Panc1 (cell line): ENCODE data around the gene LOC101059915.

ENCODE experiments used
- ATAC-seq: fragments of 200-7000 bp; cut with Tn5 transposase; 2 replicates; pipeline ENCODE4 v1.9.1; 2020; ENCODE audit warnings: mild to moderate bottlenecking, moderate library complexity
- BruUV-seq: library from RNA; stranded (reverse); fragments of 400-500 nt; replicated peaks from 2 replicates; lab custom pipeline; 2021; lab: Mats Ljungman, UMichigan
- CTCF ChIA-PET: fragments of 300-600 bp; sonication (Branson Sonifier 250); formaldehyde crosslinking; loops from one replicate; lab custom pipeline; 2022; ENCODE audit warnings: antibody characterized with exemption; lab: Charles Lee
- POLR2A ChIA-PET: fragments of 300-600 bp; sonication (Branson Sonifier 250); formaldehyde crosslinking; loops from one replicate; lab custom pipeline; 2022; ENCODE audit warnings: antibody characterized with exemption; lab: Charles Lee
- DNase-seq: peaks from one replicate; pipeline ENCODE4 v3.0.0-alpha.2; 2010; ENCODE audit warnings: low read depth, low spot score
- H3K27ac ChIP-seq: 2 replicates; pipeline ENCODE4 v1.5.1; 2011; ENCODE audit warnings: mild to moderate bottlenecking, low read length, inconsistent platforms
- H3K27me3 ChIP-seq: fragments of 200-500 bp; sonication (Bioruptor generic); 2 replicates; pipeline ENCODE4 v1.6.0; 2014; ENCODE audit warnings: low read length, inconsistent platforms; ENCODE audit not compliant: control insufficient read depth, insufficient read depth
- H3K36me3 ChIP-seq: fragments of 200-500 bp; sonication (Bioruptor generic); 2 replicates; pipeline ENCODE4 v1.5.1; 2014; ENCODE audit warnings: inconsistent platforms, mild to moderate bottlenecking, low read length, moderate library complexity; ENCODE audit not compliant: control insufficient read depth, insufficient read depth
- H3K4me1 ChIP-seq: 2 replicates; pipeline ENCODE4 v1.5.1; 2011; ENCODE audit warnings: inconsistent platforms, mild to moderate bottlenecking, low read length, moderate library complexity; ENCODE audit not compliant: control insufficient read depth, insufficient read depth
- H3K4me3 ChIP-seq, 2 experiments: 2 replicates each; pipeline ENCODE4 v1.5.1; 2011 to 2012; ENCODE audit warnings: low read depth in 2 of 2, low read length in 2 of 2, mild to moderate bottlenecking in 2 of 2, inconsistent platforms in 1 of 2, moderate library complexity in 1 of 2
- H3K9me3 ChIP-seq: fragments of 200-500 bp; sonication (Bioruptor generic); 2 replicates; pipeline ENCODE4 v1.5.1; 2014; ENCODE audit warnings: low read depth, mild to moderate bottlenecking, inconsistent platforms, low read length, moderate library complexity; ENCODE audit not compliant: control insufficient read depth, insufficient read depth
- POLR2AphosphoS5 ChIP-seq: IDR thresholded peaks from 2 replicates; pipeline ENCODE4 v1.6.1; 2012; ENCODE audit warnings: mild to moderate bottlenecking, low read depth, low read length, moderate library complexity
- SIN3A ChIP-seq: IDR thresholded peaks from 2 replicates; pipeline ENCODE4 v1.6.1; 2012; ENCODE audit warnings: low read depth, mild to moderate bottlenecking, low read length, moderate library complexity, borderline replicate concordance; ENCODE audit not compliant: insufficient read depth
- TCF7L2 ChIP-seq: IDR thresholded peaks from 2 replicates; pipeline ENCODE4 v1.6.1; 2011; ENCODE audit warnings: mild to moderate bottlenecking, low read depth, low read length, inconsistent platforms
- in situ Hi-C: cut with HindIII; loops from 2 replicates; pipeline ENCODE4 v1.10.0; 2016; ENCODE audit warnings: low sequenced_read_pairs, low pct_unique_long_range_greater_than_20kb
- intact Hi-C: fragments of 100-400 bp; cut with micrococcal nuclease; formaldehyde crosslinking; loops from one replicate; pipeline ENCODE4 v1.10.0; 2022; ENCODE audit not compliant: unreplicated experiment
- TF ChIP-seq, protein P1 (sequence below), 2 experiments: IDR thresholded peaks; 2 replicates each; pipeline ENCODE4 v1.6.1; 2011 to 2012; ENCODE audit warnings: low read depth in 2 of 2, control low read depth in 1 of 2, low read length in 1 of 2, mild to moderate bottlenecking in 1 of 2, moderate library complexity in 1 of 2; ENCODE audit not compliant: insufficient read depth in 1 of 2
- TF ChIP-seq, protein P2 (sequence below): fragments of 450-650 bp; IDR thresholded peaks from 2 replicates; pipeline ENCODE4 v1.5.1; 2017; ENCODE audit warnings: mild to moderate bottlenecking

The LOC101059915 gene

DNA sequence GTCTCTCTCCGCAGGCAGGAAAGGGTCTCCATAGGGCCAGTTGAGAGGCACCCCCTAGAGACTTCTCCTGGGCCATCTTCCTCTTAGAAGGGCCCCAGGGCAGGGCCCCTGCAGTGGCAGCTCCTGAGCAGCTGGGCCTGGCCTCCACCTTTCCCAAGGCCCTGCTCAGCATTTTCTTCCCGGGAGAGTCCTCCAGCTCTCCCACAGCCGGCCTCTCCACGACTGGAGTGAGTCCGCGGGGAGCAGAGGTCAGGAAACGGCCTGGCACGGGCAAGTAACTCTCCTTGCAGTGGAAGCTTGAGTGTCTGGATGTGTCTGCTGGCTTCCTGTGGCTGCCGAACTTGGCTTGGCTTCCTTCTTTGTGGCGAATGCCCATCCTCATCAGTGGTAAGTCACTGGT is 1.6 kb upstream of the LOC101059915 start:
- in situ Hi-C loops (no loop called here), intact Hi-C loops (no loop called here)
- BruUV-seq: no TSS peak
- POLR2A ChIA-PET: no interaction called here
- no peaks in the 10 kb centered on the region for H3K9me3 ChIP-seq
- CTCF ChIA-PET: no interaction called here
- no peak overlapping the region for H3K4me3 ChIP-seq
- H3K36me3 ChIP-seq: no peaks in the 10 kb centered on the region
- H3K27ac ChIP-seq: no peak overlapping the region
- TF ChIP-seq, protein P1, sequence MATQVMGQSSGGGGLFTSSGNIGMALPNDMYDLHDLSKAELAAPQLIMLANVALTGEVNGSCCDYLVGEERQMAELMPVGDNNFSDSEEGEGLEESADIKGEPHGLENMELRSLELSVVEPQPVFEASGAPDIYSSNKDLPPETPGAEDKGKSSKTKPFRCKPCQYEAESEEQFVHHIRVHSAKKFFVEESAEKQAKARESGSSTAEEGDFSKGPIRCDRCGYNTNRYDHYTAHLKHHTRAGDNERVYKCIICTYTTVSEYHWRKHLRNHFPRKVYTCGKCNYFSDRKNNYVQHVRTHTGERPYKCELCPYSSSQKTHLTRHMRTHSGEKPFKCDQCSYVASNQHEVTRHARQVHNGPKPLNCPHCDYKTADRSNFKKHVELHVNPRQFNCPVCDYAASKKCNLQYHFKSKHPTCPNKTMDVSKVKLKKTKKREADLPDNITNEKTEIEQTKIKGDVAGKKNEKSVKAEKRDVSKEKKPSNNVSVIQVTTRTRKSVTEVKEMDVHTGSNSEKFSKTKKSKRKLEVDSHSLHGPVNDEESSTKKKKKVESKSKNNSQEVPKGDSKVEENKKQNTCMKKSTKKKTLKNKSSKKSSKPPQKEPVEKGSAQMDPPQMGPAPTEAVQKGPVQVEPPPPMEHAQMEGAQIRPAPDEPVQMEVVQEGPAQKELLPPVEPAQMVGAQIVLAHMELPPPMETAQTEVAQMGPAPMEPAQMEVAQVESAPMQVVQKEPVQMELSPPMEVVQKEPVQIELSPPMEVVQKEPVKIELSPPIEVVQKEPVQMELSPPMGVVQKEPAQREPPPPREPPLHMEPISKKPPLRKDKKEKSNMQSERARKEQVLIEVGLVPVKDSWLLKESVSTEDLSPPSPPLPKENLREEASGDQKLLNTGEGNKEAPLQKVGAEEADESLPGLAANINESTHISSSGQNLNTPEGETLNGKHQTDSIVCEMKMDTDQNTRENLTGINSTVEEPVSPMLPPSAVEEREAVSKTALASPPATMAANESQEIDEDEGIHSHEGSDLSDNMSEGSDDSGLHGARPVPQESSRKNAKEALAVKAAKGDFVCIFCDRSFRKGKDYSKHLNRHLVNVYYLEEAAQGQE (IDR thresholded peaks at IDR 0.05; ENCODE audit: insufficient read depth in 1 of 2, low read depth in 2 of 2, low read length in 1 of 2): no peak
- TF ChIP-seq POLR2AphosphoS5 (no peak), TCF7L2 (no peak), SIN3A (no peak)
- TF ChIP-seq, protein P2, sequence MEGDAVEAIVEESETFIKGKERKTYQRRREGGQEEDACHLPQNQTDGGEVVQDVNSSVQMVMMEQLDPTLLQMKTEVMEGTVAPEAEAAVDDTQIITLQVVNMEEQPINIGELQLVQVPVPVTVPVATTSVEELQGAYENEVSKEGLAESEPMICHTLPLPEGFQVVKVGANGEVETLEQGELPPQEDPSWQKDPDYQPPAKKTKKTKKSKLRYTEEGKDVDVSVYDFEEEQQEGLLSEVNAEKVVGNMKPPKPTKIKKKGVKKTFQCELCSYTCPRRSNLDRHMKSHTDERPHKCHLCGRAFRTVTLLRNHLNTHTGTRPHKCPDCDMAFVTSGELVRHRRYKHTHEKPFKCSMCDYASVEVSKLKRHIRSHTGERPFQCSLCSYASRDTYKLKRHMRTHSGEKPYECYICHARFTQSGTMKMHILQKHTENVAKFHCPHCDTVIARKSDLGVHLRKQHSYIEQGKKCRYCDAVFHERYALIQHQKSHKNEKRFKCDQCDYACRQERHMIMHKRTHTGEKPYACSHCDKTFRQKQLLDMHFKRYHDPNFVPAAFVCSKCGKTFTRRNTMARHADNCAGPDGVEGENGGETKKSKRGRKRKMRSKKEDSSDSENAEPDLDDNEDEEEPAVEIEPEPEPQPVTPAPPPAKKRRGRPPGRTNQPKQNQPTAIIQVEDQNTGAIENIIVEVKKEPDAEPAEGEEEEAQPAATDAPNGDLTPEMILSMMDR: no peak
- no peak for ATAC-seq
- no peak for DNase-seq
- H3K4me1 ChIP-seq: no peaks in the 10 kb centered on the region
- no peaks in the 10 kb centered on the region for H3K27me3 ChIP-seq

DNA sequence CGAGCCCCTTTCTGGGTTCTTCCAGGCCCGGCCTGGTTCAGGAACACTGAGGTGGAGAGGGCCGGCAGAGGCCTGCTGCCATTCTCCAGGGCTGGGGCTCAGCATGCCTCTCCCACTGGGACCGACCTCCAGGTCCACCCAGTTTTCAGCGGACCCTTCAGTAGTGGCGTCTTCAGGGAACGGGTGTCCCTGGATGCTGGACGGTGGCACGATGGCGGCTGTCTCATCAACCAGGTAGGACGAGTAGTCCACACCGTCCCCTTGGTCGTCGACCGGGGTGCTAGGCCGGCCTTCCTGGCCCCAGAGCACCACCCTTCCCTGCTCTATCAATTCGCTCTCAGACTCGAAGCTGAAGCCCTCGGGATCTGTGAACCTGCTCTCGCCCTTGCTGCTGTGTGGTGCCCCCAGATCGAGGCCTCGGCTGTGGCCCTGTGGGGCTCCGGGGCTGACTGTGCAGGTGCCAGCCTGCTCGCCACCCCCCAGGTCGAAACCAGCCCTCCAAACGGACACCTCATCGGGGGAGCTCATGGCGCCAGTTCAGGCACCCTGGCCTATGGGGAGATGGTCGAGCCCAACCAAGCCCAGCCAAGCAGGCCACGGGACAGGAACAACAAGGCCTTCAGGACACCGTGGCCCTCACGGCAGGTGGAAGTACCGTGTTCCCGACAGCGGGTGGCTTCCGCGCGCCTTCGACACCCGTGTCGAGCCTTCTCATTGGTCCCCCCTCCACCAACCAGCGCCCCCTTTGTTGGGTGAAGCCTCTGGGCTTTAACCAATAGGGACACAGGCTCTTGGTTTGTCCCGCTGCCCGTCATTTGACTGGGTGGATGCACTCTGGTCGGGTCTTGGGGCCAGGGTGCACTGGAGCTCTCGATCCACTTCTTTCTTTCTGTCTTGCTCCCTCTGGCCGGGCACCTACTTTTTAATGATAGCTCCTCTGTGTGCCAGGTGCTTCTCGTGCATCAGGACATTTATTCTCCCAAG is 814 bp upstream of the LOC101059915 start:
- H3K4me3 ChIP-seq: no peak overlapping the region
- no peaks in the 10 kb centered on the region for H3K9me3 ChIP-seq
- intact Hi-C loops (no loop called here), in situ Hi-C loops (no loop called here)
- BruUV-seq: no TSS peak
- CTCF ChIA-PET: no interaction called here
- H3K27ac ChIP-seq: no peak overlapping the region
- H3K27me3 ChIP-seq: no peaks in the 10 kb centered on the region
- no peak for TF ChIP-seq TCF7L2
- TF ChIP-seq, protein P1 (IDR thresholded peaks at IDR 0.05; ENCODE audit: insufficient read depth in 1 of 2, low read depth in 2 of 2, low read length in 1 of 2): no peak
- TF ChIP-seq, protein P2: no peak
- TF ChIP-seq SIN3A: no peak
- TF ChIP-seq POLR2AphosphoS5: no peak
- no peak for ATAC-seq
- POLR2A ChIA-PET: no interaction called here
- no peaks in the 10 kb centered on the region for H3K4me1 ChIP-seq
- DNase-seq: no peak
- H3K36me3 ChIP-seq: no peaks in the 10 kb centered on the region
